GM18873 (cell line): Measurements from ENCODE around the gene RBP3.

Source experiments
- ATAC-seq: cut with Tn5 transposase; IDR thresholded peaks from one replicate; pipeline ENCODE4 v1.9.1; 2021; ENCODE audit warnings: mild to moderate bottlenecking, moderate library complexity, moderate number of reproducible peaks; ENCODE audit not compliant: unreplicated experiment, low FRiP score

RBP3 gene

GRCh38 chr10:47334466-47335295 lies 13.5 kb upstream of the RBP3 start:
- ATAC-seq = no peak

GRCh38 chr10:47335906-47336305 lies 12.3 kb upstream of the RBP3 start:
- no peak for ATAC-seq

- ATAC-seq = no peak
These were observed 11.6 kb upstream of the RBP3 start for GRCh38 chr10:47336387-47337134.

DNA sequence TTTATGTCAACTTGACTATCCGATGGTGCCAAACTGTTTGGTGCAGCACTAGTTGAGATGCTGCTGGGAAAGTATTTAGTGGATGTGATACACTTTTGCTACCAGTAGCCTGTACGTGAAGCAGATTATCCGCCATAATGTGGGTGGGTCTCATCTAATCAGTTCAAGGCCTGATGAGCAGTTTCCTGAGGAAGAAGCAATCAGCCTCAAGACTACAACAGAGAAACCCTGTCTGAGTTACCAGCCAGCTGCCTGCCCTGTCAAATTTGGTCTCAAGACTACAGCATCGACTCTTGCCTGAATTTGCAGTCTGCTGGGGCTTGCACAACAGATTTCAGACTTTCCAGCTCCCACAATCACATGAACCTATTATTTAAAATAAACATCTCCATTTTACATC lies 10.9 kb upstream of the RBP3 start:
- no peak for ATAC-seq

DNA sequence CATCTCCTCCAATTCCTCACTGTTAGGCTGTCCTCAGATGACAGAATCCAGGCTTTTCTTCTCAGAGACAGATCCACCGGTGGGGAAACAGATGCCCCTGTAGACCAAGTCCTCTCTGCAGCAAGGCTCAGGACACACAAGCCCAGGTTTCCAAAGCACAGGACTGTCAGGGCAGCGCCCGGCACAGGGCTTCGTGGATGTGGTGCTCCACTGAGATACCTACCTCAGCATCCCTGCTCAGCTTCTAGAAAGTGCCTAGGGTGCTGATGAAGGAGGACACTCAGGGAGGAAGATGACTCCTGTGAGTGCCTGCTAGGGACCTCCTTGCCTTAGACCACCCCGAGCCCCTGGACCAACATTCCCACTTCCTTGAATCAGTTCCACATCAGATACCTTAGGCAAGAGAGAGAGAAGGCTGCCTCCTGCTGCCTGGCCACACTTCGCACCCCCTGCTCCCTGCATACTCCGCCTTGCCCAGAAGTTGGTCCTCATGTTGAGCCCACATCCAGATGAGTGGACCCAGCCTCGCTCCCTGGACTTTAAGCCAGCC lies 8.9 kb upstream of the RBP3 start:
- ATAC-seq = no peak

GRCh38 chr10:47339759-47340607 lies 8.2 kb upstream of the RBP3 start:
- ATAC-seq = no peak

DNA sequence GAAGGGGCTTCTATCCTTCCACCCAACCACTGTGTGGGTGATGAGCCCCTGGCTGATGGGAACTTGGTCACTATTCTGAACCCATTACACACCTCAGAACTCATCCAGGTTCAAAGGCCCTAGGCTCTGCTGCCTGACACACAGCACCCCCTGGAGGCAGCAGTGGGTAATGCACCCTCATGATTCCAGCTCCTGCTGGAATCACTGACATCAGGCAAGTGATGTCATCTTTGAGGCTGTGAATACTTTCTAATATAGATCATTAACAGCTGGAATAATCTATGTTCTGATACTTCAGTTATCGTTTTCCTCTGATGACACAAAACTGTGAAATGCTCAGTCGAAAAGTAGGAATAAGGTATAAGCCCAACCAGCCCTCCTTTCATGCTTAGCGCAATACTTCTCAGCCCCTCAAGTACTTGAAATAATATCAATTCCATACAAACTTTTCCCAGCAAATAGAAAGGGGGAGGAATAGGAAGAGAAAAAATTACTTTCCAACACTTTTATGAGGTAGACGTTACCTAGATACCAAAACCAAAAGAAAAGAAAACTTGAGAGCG lies 7.5 kb upstream of the RBP3 start:
- ATAC-seq = no peak

- no peak for ATAC-seq
These were observed 2.9 kb upstream of the RBP3 start for GRCh38 chr10:47344996-47345870.

DNA sequence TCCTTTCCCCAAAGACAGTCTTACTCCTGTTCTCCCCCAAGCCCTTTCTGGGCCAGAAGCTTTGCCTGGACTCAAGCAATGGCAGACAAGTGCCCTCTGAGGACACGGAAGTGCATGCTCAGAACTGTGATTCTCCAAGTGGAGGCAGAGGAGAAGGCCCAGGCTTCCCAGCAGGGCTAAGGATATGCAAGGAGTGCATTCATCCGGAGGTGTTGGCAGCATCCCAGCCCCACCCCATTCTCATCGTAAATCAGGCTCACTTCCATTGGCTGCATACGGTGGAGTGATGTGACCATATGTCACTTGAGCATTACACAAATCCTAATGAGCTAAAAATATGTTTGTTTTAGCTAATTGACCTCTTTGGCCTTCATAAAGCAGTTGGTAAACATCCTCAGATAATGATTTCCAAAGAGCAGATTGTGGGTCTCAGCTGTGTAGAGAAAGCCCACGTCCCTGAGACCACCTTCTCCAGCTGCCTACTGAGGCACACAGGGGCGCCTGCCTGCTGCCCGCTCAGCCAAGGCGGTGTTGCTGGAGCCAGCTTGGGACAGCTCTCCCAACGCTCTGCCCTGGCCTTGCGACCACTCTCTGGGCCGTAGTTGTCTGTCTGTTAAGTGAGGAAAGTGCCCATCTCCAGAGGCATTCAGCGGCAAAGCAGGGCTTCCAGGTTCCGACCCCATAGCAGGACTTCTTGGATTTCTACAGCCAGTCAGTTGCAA lies 1.4 kb upstream of the RBP3 start:
- no peak for ATAC-seq

- no peak for ATAC-seq
These were observed 874 bp upstream of the RBP3 start for GRCh38 chr10:47347303-47347675.

DNA sequence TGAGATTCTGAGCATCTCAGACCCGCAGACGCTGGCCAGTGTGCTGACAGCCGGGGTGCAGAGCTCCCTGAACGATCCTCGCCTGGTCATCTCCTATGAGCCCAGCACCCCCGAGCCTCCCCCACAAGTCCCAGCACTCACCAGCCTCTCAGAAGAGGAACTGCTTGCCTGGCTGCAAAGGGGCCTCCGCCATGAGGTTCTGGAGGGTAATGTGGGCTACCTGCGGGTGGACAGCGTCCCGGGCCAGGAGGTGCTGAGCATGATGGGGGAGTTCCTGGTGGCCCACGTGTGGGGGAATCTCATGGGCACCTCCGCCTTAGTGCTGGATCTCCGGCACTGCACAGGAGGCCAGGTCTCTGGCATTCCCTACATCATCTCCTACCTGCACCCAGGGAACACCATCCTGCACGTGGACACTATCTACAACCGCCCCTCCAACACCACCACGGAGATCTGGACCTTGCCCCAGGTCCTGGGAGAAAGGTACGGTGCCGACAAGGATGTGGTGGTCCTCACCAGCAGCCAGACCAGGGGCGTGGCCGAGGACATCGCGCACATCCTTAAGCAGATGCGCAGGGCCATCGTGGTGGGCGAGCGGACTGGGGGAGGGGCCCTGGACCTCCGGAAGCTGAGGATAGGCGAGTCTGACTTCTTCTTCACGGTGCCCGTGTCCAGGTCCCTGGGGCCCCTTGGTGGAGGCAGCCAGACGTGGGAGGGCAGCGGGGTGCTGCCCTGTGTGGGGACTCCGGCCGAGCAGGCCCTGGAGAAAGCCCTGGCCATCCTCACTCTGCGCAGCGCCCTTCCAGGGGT lies 703 bp downstream of the RBP3 start:
- ATAC-seq = no peak

DNA sequence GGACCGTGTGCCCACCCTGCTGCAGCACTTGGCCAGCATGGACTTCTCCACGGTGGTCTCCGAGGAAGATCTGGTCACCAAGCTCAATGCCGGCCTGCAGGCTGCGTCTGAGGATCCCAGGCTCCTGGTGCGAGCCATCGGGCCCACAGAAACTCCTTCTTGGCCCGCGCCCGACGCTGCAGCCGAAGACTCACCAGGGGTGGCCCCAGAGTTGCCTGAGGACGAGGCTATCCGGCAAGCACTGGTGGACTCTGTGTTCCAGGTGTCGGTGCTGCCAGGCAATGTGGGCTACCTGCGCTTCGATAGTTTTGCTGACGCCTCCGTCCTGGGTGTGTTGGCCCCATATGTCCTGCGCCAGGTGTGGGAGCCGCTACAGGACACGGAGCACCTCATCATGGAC lies 1.4 kb downstream of the RBP3 start:
- ATAC-seq = no peak

GRCh38 chr10:47349941-47350371 lies 1.8 kb downstream of the RBP3 start:
- no peak for ATAC-seq

- no peak for ATAC-seq
These were observed 2.8 kb downstream of the RBP3 start for GRCh38 chr10:47350671-47351640.

- no peak for ATAC-seq
These were observed 4.0 kb downstream of the RBP3 start for GRCh38 chr10:47351899-47352815.

DNA sequence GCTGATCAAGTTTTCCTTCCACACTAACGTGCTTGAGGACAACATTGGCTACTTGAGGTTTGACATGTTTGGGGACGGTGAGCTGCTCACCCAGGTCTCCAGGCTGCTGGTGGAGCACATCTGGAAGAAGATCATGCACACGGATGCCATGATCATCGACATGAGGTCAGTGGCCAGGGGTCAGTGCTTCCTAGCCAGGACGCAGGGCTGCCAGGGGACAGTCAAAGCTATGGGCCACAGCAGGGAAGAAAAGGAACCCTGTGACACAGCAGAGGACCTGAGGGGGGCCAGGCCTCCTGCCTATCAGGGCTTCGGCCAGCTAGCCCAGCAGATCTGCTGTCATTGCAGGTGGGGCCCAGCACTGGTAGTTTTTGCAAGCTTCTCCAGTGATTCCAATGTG lies 5.2 kb downstream of the RBP3 start:
- no peak for ATAC-seq
